ENCODE results near the gene RHEX.

RHEX gene

GRCh38 chr1:206040328-206040727 is 12.6 kb upstream of the RHEX start:
- H3K36me3 ChIP-seq, result no peaks in the 10 kb centered on the region
- H3K4me1 ChIP-seq, result no peaks in the 10 kb centered on the region
- no peak overlapping the region for H3K27ac ChIP-seq
- H3K4me3 ChIP-seq, result no peak overlapping the region
- no peak for DNase-seq
- H3K9me3 ChIP-seq, result no peaks in the 10 kb centered on the region
- H3K27me3 ChIP-seq, result peaks cover 0 to 31% of the 10 kb centered on the region in 2 donors
- TF ChIP-seq CTCF (IDR thresholded peaks at IDR 0.05), result no peak
- intact Hi-C loops (cut with DNase I; ENCODE audit: low total_unique reads), result no loop called here

- Histone ChIP-seq H3K9me3 (no peaks in the 10 kb centered on the region), H3K27ac (no peak overlapping the region), H3K4me1 (no peaks in the 10 kb centered on the region), H3K36me3 (no peaks in the 10 kb centered on the region), H3K27me3 (peaks cover 0 to 25% of the 10 kb centered on the region in 2 donors), H3K4me3 (no peak overlapping the region)
- intact Hi-C loops (cut with DNase I; ENCODE audit: low total_unique reads), result no loop called here
- TF ChIP-seq CTCF (IDR thresholded peaks at IDR 0.05), result no peak
- DNase-seq, result no peak
Measured at GRCh38 chr1:206041640-206042039, 11.3 kb upstream of the RHEX start.

DNA sequence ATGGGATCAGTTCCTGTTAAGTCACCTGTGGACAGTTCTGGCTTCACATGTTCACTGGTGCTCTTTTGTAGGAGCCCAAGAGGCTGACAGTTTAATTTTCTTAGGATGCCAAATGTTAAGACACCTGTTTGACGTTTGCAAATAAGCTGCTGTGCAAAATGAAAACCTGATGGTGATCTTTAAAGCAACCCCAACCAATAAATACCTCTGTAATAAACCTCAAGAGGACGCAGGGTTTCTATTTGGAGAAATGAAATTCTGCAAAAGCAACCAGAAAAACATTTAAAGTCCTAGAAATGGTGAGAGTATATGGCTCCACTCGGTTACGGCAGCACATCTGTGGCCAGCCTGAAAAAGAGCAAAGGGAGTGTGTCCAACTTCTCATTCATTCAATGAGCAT is 5.7 kb upstream of the RHEX start:
- H3K36me3 ChIP-seq, result no peaks in the 10 kb centered on the region
- H3K27me3 ChIP-seq, result peaks cover 0 to 8% of the 10 kb centered on the region in 2 donors
- H3K4me3 ChIP-seq, result no peak overlapping the region
- DNase-seq, result no peak
- TF ChIP-seq CTCF (IDR thresholded peaks at IDR 0.05), result no peak
- H3K9me3 ChIP-seq, result no peaks in the 10 kb centered on the region
- intact Hi-C loops (cut with DNase I; ENCODE audit: low total_unique reads), result no loop called here
- no peak overlapping the region for H3K27ac ChIP-seq
- H3K4me1 ChIP-seq, result no peaks in the 10 kb centered on the region

DNA sequence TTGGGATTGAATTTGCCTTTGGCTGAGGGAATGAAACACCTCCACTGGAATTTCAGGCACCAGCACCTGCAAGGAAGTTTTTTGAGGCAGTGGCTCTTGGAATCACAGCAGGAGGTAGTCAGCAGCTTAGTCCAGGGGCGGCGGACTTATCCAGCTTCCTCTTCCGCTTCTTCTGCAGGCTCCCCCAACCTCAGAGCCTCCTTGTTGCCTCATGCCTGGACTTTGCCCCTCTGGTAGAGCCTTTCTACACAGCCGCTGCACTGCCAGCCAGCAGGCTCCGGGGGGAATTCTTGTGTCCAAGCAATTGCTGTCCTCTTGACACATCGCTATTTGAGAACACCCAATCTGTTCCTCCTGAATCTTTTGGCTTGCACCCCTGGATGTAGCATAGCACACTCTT is 4.4 kb upstream of the RHEX start:
- H3K4me1 ChIP-seq, result no peaks in the 10 kb centered on the region
- intact Hi-C loops (cut with DNase I; ENCODE audit: low total_unique reads), result no loop called here
- TF ChIP-seq CTCF (IDR thresholded peaks at IDR 0.05), result no peak
- DNase-seq, result peak in 1 of 2 donors; percentile 49
- H3K9me3 ChIP-seq, result no peaks in the 10 kb centered on the region
- H3K27me3 ChIP-seq, result peaks cover 0 to 4% of the 10 kb centered on the region in 2 donors
- no peak overlapping the region for H3K4me3 ChIP-seq
- H3K27ac ChIP-seq, result no peak overlapping the region
- no peaks in the 10 kb centered on the region for H3K36me3 ChIP-seq

- intact Hi-C loops (cut with DNase I; ENCODE audit: low total_unique reads), result no loop called here
- TF ChIP-seq CTCF (IDR thresholded peaks at IDR 0.05), result no peak
- H3K27ac ChIP-seq, result no peak overlapping the region
- no peak overlapping the region for H3K4me3 ChIP-seq
- no peaks in the 10 kb centered on the region for H3K27me3 ChIP-seq
- no peak for DNase-seq
- H3K4me1 ChIP-seq, result no peaks in the 10 kb centered on the region
- H3K9me3 ChIP-seq, result no peaks in the 10 kb centered on the region
- no peaks in the 10 kb centered on the region for H3K36me3 ChIP-seq
Measured at GRCh38 chr1:206049293-206049692, 3.7 kb upstream of the RHEX start.

DNA sequence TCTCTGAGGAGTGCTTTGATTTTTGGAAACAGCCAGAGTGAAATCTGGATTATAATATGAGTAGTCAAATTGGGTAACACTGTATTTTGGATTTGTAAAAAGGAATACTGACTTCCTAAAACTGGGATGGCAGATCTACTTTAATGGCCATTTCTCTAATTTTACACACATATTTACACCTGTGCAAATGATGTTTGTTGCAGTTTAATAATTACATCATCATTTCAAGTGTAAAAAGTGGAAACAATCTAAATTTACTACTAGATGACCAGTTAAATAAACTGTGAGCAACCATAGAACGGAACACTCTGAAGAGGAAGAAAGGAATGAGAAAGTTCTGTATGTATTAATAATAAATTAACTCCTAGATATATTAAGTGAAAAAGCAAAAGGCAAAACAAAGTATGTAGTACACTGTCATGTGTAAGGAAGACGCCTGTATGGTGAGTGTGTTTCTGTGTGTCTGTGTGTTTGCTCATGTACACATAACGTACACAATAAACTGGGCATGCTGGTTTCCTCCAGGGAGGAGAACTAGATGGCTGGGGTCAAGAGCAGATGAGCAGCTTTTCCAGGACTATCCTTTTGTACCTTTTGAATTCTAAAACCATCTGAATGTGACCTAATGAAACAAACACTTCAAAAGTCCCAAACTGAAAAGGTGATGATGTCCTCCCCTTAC is 2.9 kb upstream of the RHEX start:
- intact Hi-C loops (cut with DNase I; ENCODE audit: low total_unique reads), result no loop called here

More for the DNA sequence above, 2.9 kb upstream of the RHEX start:
- Histone ChIP-seq H3K9me3 (no peaks in the 10 kb centered on the region), H3K27ac (no peak overlapping the region), H3K4me3 (no peak overlapping the region), H3K27me3 (no peaks in the 10 kb centered on the region), H3K4me1 (no peaks in the 10 kb centered on the region), H3K36me3 (no peaks in the 10 kb centered on the region)
- no peak for DNase-seq
- TF ChIP-seq CTCF (IDR thresholded peaks at IDR 0.05), result no peak

All from tibial artery (tissue), 4 donors.